Liver (tissue), 9 donors: Measurements from ENCODE around the gene FPR1. TPM values are rescaled to one million over a fixed set of nuclear protein-coding genes. Genes with fewer than 3 reads are reported as not detected.

ENCODE experiments used
- DNase-seq: peaks from one replicate; pipeline ENCODE4 v3.0.0-alpha.2; 2017; ENCODE audit warnings: low spot score
- H3K27ac ChIP-seq, 2 donors: one replicate each; pipeline ENCODE4 v1.7.0; 2013; ENCODE audit warnings: inconsistent platforms in 2 of 2, low read length in 2 of 2, control low read depth in 1 of 2, low read depth in 1 of 2, mild to moderate bottlenecking in 1 of 2
- H3K27me3 ChIP-seq, 4 donors: one replicate each; pipeline versions ENCODE4 v1.6.1 to v1.7.0; 2013; ENCODE audit warnings: low read length in 3 of 4, inconsistent platforms in 1 of 4, mild to moderate bottlenecking in 1 of 4, moderate library complexity in 1 of 4; ENCODE audit not compliant: control insufficient read depth in 4 of 4, insufficient read depth in 4 of 4
- H3K36me3 ChIP-seq, 4 donors: one replicate each; pipeline versions ENCODE4 v1.6.1 to v1.7.0; 2013; ENCODE audit warnings: low read length in 3 of 4, mild to moderate bottlenecking in 3 of 4, low read depth in 1 of 4, moderate library complexity in 1 of 4; ENCODE audit not compliant: control insufficient read depth in 4 of 4, insufficient read depth in 3 of 4
- H3K4me1 ChIP-seq, 4 donors: one replicate each; pipeline versions ENCODE4 v1.6.1 to v1.7.0; 2013; ENCODE audit warnings: low read length in 3 of 4, mild to moderate bottlenecking in 3 of 4, moderate library complexity in 1 of 4; ENCODE audit not compliant: control insufficient read depth in 4 of 4, insufficient read depth in 4 of 4
- H3K4me3 ChIP-seq, 3 donors: one replicate each; pipeline versions ENCODE4 v1.6.1 to v1.7.0; 2013; ENCODE audit warnings: low read length in 3 of 3, control low read depth in 1 of 3, low read depth in 1 of 3, mild to moderate bottlenecking in 1 of 3
- H3K9ac ChIP-seq, 2 donors: one replicate each; pipeline ENCODE4 v1.7.0; 2013; ENCODE audit warnings: low read length in 2 of 2, mild to moderate bottlenecking in 2 of 2, moderate library complexity in 2 of 2, control low read depth in 1 of 2, low read depth in 1 of 2
- H3K9me3 ChIP-seq, 4 donors: one replicate each; pipeline versions ENCODE4 v1.6.1 to v1.7.0; 2013; ENCODE audit warnings: low read length in 3 of 4; ENCODE audit not compliant: control insufficient read depth in 4 of 4
- EGR1 ChIP-seq, 2 donors: IDR thresholded peaks; 2 replicates each; pipeline ENCODE4 v1.6.1; 2016 to 2018; ENCODE audit warnings: antibody characterized with exemption in 2 of 2, low read depth in 2 of 2
- FOXA1 ChIP-seq: IDR thresholded peaks from 2 replicates; pipeline ENCODE4 v1.6.1; 2016; ENCODE audit warnings: antibody characterized with exemption
- FOXA2 ChIP-seq: IDR thresholded peaks from 2 replicates; pipeline ENCODE4 v1.6.1; 2016; ENCODE audit warnings: antibody characterized with exemption
- GABPA ChIP-seq, 2 donors: IDR thresholded peaks in 1 of 2; conservative IDR thresholded peaks in 1 of 2; 2 replicates each; pipeline ENCODE4 v1.6.1; 2016; ENCODE audit warnings: antibody characterized with exemption in 2 of 2, mild to moderate bottlenecking in 1 of 2, moderate library complexity in 1 of 2
- HNF4A ChIP-seq, 2 donors: conservative IDR thresholded peaks; 2 replicates each; pipeline ENCODE4 v1.6.1; 2016; ENCODE audit warnings: antibody characterized with exemption in 2 of 2, mild to moderate bottlenecking in 2 of 2
- HNF4G ChIP-seq: IDR thresholded peaks from 2 replicates; pipeline ENCODE4 v1.6.1; 2016; ENCODE audit warnings: antibody characterized with exemption
- JUND ChIP-seq, 2 donors: IDR thresholded peaks; 2 replicates each; pipeline ENCODE4 v1.6.1; 2016; ENCODE audit warnings: antibody characterized with exemption in 2 of 2
- NR2F2 ChIP-seq: IDR thresholded peaks from 2 replicates; pipeline ENCODE4 v1.6.1; 2016; ENCODE audit warnings: antibody characterized with exemption
- RAD21 ChIP-seq, 2 donors: IDR thresholded peaks; 2 replicates each; pipeline ENCODE4 v1.6.1; 2016; ENCODE audit warnings: antibody characterized with exemption in 2 of 2, mild to moderate bottlenecking in 2 of 2
- RXRA ChIP-seq, 2 donors: IDR thresholded peaks; 2 replicates each; pipeline ENCODE4 v1.6.1; 2017 to 2018; ENCODE audit warnings: antibody characterized with exemption in 2 of 2, mild to moderate bottlenecking in 1 of 2
- SP1 ChIP-seq: IDR thresholded peaks from 2 replicates; pipeline ENCODE4 v1.6.1; 2018; ENCODE audit warnings: antibody characterized with exemption, mild to moderate bottlenecking
- TAF1 ChIP-seq: conservative IDR thresholded peaks from 2 replicates; pipeline ENCODE4 v1.6.1; 2016; ENCODE audit warnings: antibody characterized with exemption, mild to moderate bottlenecking
- YY1 ChIP-seq: IDR thresholded peaks from 2 replicates; pipeline ENCODE4 v1.6.1; 2016; ENCODE audit warnings: antibody characterized with exemption, mild to moderate bottlenecking
- WGBS: extraction: QIAGEN DNeasy Blood & Tissue Kit; methylation state at CpG from one replicate; pipeline ENCODE4 v1.1.7; 2013; 5-methylcytosine and 5-hydroxymethylcytosine counted together
- polyA plus RNA-seq, 2 donors: library from polyadenylated mRNA; stranded (reverse) in 1 of 2; unstranded in 1 of 2; fragments of 200-250 nt in 1 of 2; fragments of >200 nt in 1 of 2; fragmentation: Nextera tagmentation in 1 of 2; extraction: Ambion mirVana in 1 of 2; gene quantifications; one replicate each; pipeline versions ENCODE4 v1.2.1 to v1.2.3, GENCODE V29; 2013 to 2015
- total RNA-seq, 2 donors: library from RNA; depleted of rRNA; stranded (reverse); fragments of >200 nt; gene quantifications; one replicate each; pipeline ENCODE4 v1.2.3, GENCODE V29; 2014
- TF ChIP-seq, protein P1 (sequence below): fragments of 150-350 bp; IDR thresholded peaks from 2 replicates; pipeline ENCODE4 v1.5.1; 2017; ENCODE audit warnings: improper control_type of control experiment, low read depth, low read length; ENCODE audit not compliant: missing input control
- TF ChIP-seq, protein P2 (sequence below): IDR thresholded peaks from 2 replicates; pipeline ENCODE4 v1.6.1; 2016; ENCODE audit warnings: antibody characterized with exemption
- TF ChIP-seq, protein P3 (sequence below): IDR thresholded peaks from 2 replicates; pipeline ENCODE4 v1.6.1; 2016; ENCODE audit warnings: antibody characterized with exemption
- TF ChIP-seq, protein P4 (sequence below): IDR thresholded peaks from 2 replicates; pipeline ENCODE4 v1.6.1; 2016; ENCODE audit warnings: antibody characterized with exemption
- TF ChIP-seq, protein P5 (sequence below): IDR thresholded peaks from 2 replicates; pipeline ENCODE4 v1.6.1; 2016; ENCODE audit warnings: antibody characterized with exemption, mild to moderate bottlenecking
- donor health status: healthy.
- donor health status: healthy.
- donor health status: healthy.
- donor health status: healthy.
- donor health status: healthy.

The FPR1 gene
- total and polyA plus RNA-seq, 4 donors = 2.7 to 17.0 (median 8.1) TPM

DNA sequence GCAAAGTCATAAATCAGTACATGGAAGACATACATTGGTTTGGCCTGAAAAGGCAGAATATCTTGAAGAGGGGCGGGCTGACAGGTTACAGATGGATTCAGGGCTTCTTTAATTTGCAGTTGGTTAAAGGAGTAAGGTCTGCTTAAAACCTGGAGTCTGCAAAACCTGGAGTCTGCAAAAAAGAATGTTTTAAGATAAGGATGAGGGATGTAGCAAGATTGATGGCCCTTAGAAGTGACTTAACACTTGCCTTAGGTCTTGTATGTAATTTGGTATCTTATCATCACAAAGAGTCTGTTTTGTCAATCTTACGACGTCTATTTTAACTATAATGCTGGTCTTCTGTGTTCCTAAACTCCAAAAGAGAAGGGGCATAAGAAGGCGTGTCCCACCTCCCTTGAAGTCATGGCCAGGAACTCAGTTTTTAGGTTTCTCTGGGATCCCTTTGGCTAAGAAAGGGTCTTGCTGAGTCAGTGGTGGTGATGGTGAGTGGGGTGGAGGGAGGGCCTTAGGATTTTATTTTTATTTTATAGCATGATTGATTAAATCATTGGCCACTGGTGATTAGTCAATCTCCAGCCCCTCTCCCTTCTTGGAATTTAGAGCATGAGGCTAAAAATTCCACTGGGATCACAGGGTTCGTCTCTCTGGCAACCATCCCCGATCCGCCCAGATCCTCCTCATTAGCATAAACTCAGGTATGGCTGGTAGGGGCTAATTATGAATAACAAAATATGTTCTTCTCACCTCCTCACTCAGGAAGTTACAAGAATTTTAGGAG, 17.7 kb downstream of the FPR1 start (continued):
- TF ChIP-seq, protein P1, sequence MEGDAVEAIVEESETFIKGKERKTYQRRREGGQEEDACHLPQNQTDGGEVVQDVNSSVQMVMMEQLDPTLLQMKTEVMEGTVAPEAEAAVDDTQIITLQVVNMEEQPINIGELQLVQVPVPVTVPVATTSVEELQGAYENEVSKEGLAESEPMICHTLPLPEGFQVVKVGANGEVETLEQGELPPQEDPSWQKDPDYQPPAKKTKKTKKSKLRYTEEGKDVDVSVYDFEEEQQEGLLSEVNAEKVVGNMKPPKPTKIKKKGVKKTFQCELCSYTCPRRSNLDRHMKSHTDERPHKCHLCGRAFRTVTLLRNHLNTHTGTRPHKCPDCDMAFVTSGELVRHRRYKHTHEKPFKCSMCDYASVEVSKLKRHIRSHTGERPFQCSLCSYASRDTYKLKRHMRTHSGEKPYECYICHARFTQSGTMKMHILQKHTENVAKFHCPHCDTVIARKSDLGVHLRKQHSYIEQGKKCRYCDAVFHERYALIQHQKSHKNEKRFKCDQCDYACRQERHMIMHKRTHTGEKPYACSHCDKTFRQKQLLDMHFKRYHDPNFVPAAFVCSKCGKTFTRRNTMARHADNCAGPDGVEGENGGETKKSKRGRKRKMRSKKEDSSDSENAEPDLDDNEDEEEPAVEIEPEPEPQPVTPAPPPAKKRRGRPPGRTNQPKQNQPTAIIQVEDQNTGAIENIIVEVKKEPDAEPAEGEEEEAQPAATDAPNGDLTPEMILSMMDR = no peak
- TF ChIP-seq HNF4G (no peak), RXRA (IDR thresholded peaks at IDR 0.05) (no peak), SP1 (no peak), FOXA2 (no peak), NR2F2 (no peak)
- TF ChIP-seq, protein P2, sequence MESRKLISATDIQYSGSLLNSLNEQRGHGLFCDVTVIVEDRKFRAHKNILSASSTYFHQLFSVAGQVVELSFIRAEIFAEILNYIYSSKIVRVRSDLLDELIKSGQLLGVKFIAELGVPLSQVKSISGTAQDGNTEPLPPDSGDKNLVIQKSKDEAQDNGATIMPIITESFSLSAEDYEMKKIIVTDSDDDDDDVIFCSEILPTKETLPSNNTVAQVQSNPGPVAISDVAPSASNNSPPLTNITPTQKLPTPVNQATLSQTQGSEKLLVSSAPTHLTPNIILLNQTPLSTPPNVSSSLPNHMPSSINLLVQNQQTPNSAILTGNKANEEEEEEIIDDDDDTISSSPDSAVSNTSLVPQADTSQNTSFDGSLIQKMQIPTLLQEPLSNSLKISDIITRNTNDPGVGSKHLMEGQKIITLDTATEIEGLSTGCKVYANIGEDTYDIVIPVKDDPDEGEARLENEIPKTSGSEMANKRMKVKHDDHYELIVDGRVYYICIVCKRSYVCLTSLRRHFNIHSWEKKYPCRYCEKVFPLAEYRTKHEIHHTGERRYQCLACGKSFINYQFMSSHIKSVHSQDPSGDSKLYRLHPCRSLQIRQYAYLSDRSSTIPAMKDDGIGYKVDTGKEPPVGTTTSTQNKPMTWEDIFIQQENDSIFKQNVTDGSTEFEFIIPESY = no peak

DNA sequence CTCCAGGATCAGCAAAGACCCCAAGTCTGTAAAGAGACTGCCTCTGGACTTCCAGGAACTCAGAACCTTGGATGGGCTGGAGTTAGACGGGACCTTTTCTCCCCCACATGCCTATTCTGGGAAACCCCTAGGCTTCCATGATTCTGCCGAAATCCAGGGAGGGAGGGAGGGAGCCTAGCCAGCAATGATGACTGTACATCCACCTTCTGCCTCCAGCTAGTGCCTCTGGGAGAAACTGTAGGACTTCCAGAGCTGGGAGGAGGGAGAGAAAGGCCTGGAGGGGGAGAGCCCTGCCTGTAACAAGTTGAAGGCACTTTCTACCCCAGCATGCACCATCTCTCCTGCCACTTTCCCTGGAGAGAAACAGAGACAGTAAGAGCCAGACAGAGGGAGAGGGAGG, 21.9 kb downstream of the FPR1 start:
- Histone ChIP-seq H3K36me3 (no peaks in the 10 kb centered on the region), H3K9me3 (peaks cover 0 to 8% (median 2%) of the 10 kb centered on the region in 4 donors), H3K27ac (no peak overlapping the region), H3K9ac (no peak overlapping the region), H3K4me3 (no peak overlapping the region), H3K27me3 (peaks cover 0 to 4% (median 0%) of the 10 kb centered on the region in 4 donors), H3K4me1 (no peaks in the 10 kb centered on the region)
- no peak for DNase-seq
- 75% methylated on average over 2 of the region's 2 CpGs for WGBS
- TF ChIP-seq, protein P3, sequence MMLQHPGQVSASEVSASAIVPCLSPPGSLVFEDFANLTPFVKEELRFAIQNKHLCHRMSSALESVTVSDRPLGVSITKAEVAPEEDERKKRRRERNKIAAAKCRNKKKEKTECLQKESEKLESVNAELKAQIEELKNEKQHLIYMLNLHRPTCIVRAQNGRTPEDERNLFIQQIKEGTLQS = no peak
- TF ChIP-seq FOXA1 = no peak
- TF ChIP-seq SP1 = no peak
- TF ChIP-seq, protein P1 = no peak
- TF ChIP-seq RXRA (IDR thresholded peaks at IDR 0.05) = no peak
- no peak for TF ChIP-seq RAD21 (IDR thresholded peaks at IDR 0.05)
- TF ChIP-seq HNF4G = no peak
- no peak for TF ChIP-seq FOXA2
- TF ChIP-seq, protein P4, sequence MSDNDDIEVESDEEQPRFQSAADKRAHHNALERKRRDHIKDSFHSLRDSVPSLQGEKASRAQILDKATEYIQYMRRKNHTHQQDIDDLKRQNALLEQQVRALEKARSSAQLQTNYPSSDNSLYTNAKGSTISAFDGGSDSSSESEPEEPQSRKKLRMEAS = no peak
- TF ChIP-seq, protein P2 = no peak
- TF ChIP-seq TAF1 = no peak
- TF ChIP-seq HNF4A (conservative IDR thresholded peaks at IDR 0.05) = no peak
- TF ChIP-seq GABPA (IDR thresholded peaks at IDR 0.05 in 1 of 2, conservative IDR thresholded peaks at IDR 0.05 in 1 of 2) = no peak
- TF ChIP-seq JUND (IDR thresholded peaks at IDR 0.05) = no peak
- TF ChIP-seq, protein P5, sequence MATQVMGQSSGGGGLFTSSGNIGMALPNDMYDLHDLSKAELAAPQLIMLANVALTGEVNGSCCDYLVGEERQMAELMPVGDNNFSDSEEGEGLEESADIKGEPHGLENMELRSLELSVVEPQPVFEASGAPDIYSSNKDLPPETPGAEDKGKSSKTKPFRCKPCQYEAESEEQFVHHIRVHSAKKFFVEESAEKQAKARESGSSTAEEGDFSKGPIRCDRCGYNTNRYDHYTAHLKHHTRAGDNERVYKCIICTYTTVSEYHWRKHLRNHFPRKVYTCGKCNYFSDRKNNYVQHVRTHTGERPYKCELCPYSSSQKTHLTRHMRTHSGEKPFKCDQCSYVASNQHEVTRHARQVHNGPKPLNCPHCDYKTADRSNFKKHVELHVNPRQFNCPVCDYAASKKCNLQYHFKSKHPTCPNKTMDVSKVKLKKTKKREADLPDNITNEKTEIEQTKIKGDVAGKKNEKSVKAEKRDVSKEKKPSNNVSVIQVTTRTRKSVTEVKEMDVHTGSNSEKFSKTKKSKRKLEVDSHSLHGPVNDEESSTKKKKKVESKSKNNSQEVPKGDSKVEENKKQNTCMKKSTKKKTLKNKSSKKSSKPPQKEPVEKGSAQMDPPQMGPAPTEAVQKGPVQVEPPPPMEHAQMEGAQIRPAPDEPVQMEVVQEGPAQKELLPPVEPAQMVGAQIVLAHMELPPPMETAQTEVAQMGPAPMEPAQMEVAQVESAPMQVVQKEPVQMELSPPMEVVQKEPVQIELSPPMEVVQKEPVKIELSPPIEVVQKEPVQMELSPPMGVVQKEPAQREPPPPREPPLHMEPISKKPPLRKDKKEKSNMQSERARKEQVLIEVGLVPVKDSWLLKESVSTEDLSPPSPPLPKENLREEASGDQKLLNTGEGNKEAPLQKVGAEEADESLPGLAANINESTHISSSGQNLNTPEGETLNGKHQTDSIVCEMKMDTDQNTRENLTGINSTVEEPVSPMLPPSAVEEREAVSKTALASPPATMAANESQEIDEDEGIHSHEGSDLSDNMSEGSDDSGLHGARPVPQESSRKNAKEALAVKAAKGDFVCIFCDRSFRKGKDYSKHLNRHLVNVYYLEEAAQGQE = no peak
- no peak for TF ChIP-seq YY1
- TF ChIP-seq NR2F2 = no peak
- TF ChIP-seq EGR1 (IDR thresholded peaks at IDR 0.05; ENCODE audit: low read depth in 2 of 2) = no peak
